Measurements from ENCODE around the gene EPN1. TPM values are rescaled to one million over a fixed set of nuclear protein-coding genes. Genes with fewer than 3 reads are reported as not detected.

Gene EPN1
- total and polyA plus RNA-seq, 2 of the 13 experiments (the other 11 are each of a cell fraction or from before 2014, with no cell fraction given), result 28.9 to 31.7 TPM

DNA sequence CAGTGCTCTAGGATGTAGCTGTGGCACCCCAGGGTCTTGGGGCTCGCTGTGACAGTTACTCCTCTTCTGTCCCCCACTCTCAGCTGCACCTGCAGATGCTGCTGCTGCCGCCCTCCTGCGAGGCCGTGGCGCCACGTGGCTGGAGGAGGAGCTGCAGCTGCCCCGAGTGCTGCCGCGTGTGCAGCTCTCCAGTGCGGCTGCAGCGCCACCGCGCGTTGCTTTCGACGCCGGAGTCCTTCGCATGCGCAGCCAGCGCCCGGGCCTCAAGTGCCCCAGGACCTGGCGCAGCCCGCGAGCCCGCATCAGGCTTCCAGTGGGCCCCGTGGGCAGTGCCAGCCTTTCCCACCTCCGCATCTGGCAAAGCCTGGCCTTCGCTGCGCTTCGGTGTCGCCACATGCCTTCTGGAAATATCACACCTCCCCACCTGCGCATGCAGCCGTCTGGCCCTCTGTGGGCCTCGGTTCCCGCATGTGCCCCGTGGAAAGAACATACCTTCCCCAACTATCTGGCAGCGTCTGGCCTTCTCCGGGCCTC is 34.9 kb upstream of the EPN1 start (continued):
- TF ChIP-seq ZNF629 (CRISPR knock-in tag; conservative IDR thresholded peaks at IDR 0.05) (no peak), KMT2B (CRISPR knock-in tag; IDR thresholded peaks at IDR 0.05) (0 out of 2 replicates have a peak, but pooled peaks have one; percentile 12), ZNF3 (CRISPR knock-in tag; IDR thresholded peaks at IDR 0.05) (no peak), ZNF781 (CRISPR knock-in tag; IDR thresholded peaks at IDR 0.05; ENCODE audit: borderline replicate concordance, not compliant biosample characterization) (no peak), GABPA (IDR thresholded peaks at IDR 0.05; ENCODE audit: low read depth, low read length) (no peak), GABPA (CRISPR knock-in tag; IDR thresholded peaks at IDR 0.05; ENCODE audit: low read depth) (no peak), CHD4 (IDR thresholded peaks at IDR 0.05; ENCODE audit: borderline replicate concordance, low read length) (no peak), NFE2 (CRISPR knock-in tag; IDR thresholded peaks at IDR 0.05) (no peak), KLF11 (CRISPR knock-in tag; IDR thresholded peaks at IDR 0.05) (no peak), TP53 (CRISPR knock-in tag; conservative IDR thresholded peaks at IDR 0.05) (no peak), HDAC2 (CRISPR knock-in tag; IDR thresholded peaks at IDR 0.05) (no peak), ZSCAN25 (CRISPR knock-in tag; IDR thresholded peaks at IDR 0.05) (no peak), ZNF431 (CRISPR knock-in tag; IDR thresholded peaks at IDR 0.05; ENCODE audit: borderline replicate concordance, low read depth) (no peak), ZSCAN21 (CRISPR knock-in tag; IDR thresholded peaks at IDR 0.05; ENCODE audit: borderline replicate concordance) (peak; percentile 28; the same call in 1 of the 2 replicates), ISL2 (CRISPR knock-in tag; IDR thresholded peaks at IDR 0.05) (no peak), SIX4 (CRISPR knock-in tag; IDR thresholded peaks at IDR 0.05) (no peak), HES4 (CRISPR knock-in tag; IDR thresholded peaks at IDR 0.05; ENCODE audit: borderline replicate concordance) (0 out of 2 replicates have a peak, but pooled peaks have one; percentile 34), ZSCAN31 (CRISPR knock-in tag; IDR thresholded peaks at IDR 0.05; ENCODE audit: low read depth) (no peak), GTF3A (CRISPR knock-in tag; conservative IDR thresholded peaks at IDR 0.05) (no peak), HNRNPH1 (optimal IDR thresholded peaks at IDR 0.05; ENCODE audit: low read depth, low read length) (no peak), FIP1L1 (IDR thresholded peaks at IDR 0.05; ENCODE audit: borderline replicate concordance, insufficient read depth, low read depth, low read length) (no peak), FOXA1 (IDR thresholded peaks at IDR 0.05) (no peak), FOXA1 (CRISPR knock-in tag; IDR thresholded peaks at IDR 0.05) (no peak), SATB2 (CRISPR knock-in tag; IDR thresholded peaks at IDR 0.05) (no peak), IRX3 (CRISPR knock-in tag; IDR thresholded peaks at IDR 0.05; ENCODE audit: borderline replicate concordance, low read depth) (no peak), ARNT2 (CRISPR knock-in tag; IDR thresholded peaks at IDR 0.05; ENCODE audit: low read depth) (no peak), FOXJ3 (CRISPR knock-in tag; IDR thresholded peaks at IDR 0.05; ENCODE audit: borderline replicate concordance) (no peak), SOX13 (IDR thresholded peaks at IDR 0.05) (no peak), SOX13 (CRISPR knock-in tag; conservative IDR thresholded peaks at IDR 0.05 in 1 of 2, IDR thresholded peaks at IDR 0.05 in 1 of 2) (no peak)
- TF ChIP-seq, protein P1, sequence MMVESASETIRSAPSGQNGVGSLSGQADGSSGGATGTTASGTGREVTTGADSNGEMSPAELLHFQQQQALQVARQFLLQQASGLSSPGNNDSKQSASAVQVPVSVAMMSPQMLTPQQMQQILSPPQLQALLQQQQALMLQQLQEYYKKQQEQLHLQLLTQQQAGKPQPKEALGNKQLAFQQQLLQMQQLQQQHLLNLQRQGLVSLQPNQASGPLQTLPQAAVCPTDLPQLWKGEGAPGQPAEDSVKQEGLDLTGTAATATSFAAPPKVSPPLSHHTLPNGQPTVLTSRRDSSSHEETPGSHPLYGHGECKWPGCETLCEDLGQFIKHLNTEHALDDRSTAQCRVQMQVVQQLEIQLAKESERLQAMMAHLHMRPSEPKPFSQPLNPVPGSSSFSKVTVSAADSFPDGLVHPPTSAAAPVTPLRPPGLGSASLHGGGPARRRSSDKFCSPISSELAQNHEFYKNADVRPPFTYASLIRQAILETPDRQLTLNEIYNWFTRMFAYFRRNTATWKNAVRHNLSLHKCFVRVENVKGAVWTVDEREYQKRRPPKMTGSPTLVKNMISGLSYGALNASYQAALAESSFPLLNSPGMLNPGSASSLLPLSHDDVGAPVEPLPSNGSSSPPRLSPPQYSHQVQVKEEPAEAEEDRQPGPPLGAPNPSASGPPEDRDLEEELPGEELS (CRISPR knock-in tag; IDR thresholded peaks at IDR 0.05), result no peak
- TF ChIP-seq, protein P2, sequence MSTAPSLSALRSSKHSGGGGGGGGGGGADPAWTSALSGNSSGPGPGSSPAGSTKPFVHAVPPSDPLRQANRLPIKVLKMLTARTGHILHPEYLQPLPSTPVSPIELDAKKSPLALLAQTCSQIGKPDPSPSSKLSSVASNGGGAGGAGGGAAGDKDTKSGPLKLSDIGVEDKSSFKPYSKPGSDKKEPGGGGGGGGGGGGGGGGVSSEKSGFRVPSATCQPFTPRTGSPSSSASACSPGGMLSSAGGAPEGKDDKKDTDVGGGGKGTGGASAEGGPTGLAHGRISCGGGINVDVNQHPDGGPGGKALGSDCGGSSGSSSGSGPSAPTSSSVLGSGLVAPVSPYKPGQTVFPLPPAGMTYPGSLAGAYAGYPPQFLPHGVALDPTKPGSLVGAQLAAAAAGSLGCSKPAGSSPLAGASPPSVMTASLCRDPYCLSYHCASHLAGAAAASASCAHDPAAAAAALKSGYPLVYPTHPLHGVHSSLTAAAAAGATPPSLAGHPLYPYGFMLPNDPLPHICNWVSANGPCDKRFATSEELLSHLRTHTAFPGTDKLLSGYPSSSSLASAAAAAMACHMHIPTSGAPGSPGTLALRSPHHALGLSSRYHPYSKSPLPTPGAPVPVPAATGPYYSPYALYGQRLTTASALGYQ (CRISPR knock-in tag; IDR thresholded peaks at IDR 0.05), result no peak
